ENCODE results near the gene PTGES2. TPM values are rescaled to one million over a fixed set of nuclear protein-coding genes. Genes with fewer than 3 reads are reported as not detected.
A peak's percentile ranks its signal among the peaks of the same experiment; 100 is the strongest.

The PTGES2 gene
- total and polyA plus RNA-seq, 9 of the 15 experiments (the other 6 are each of a cell fraction or from before 2014, with no cell fraction given) = 2.4 to 196 (median 90.1) TPM

- CTCF ChIA-PET (ENCODE audit: low intra/inter-chr PET ratio) = no interaction called here
- ATAC-seq (no peak), FAIRE-seq (no peak), DNase-seq (ENCODE audit: extremely low read depth in 1 of 4, low spot score in 3 of 4) (no peak)
- H3K27ac ChIP-seq (ENCODE audit: extremely low read depth, low read depth, low read length) = peak overlapping the region; percentile 8
- H2AFZ ChIP-seq (ENCODE audit: low read depth, low read length) = no peak overlapping the region
- H3K9ac ChIP-seq (ENCODE audit: insufficient read depth in 1 of 2, low read depth in 2 of 2, low read length in 2 of 2) = peak overlapping the region in 1 of 2 experiments; percentile 47; a peak in 1 of 4 replicates
- no peaks in the 10 kb centered on the region for H3K27me3 ChIP-seq (ENCODE audit: control insufficient read depth in 2 of 2, insufficient read depth in 2 of 2, low read length in 2 of 2)
- H3K36me3 ChIP-seq (ENCODE audit: control insufficient read depth, insufficient read depth, low read length) = peaks cover 73% of the 10 kb centered on the region
- peaks cover 90% of the 10 kb centered on the region for H3K79me2 ChIP-seq (ENCODE audit: control insufficient read depth, insufficient read depth, low read length)
- no peaks in the 10 kb centered on the region for H3K9me3 ChIP-seq (replicated peaks; ENCODE audit: control insufficient read depth, insufficient read depth, low read depth, low read length)
- no peaks in the 10 kb centered on the region for H3K9me1 ChIP-seq (ENCODE audit: control insufficient read depth, insufficient read depth, low read length)
- in situ Hi-C loops (cut with MboI) = no loop called here
- H3K4me3 ChIP-seq = no peak overlapping the region
- POLR2A ChIA-PET = interaction anchor here (0.5 to 3.2 kb wide), 5 partner anchors 8 to 28 kb away, joined by 3 to 13 read pairs (median 3); no protein-coding TSS in a partner anchor
- BruUV-seq (replicated peaks) = no TSS peak
- intact Hi-C loops (cut with micrococcal nuclease) = no loop called here
- WGBS (ENCODE audit: insufficient coverage, low coverage, missing lambda C conversion rate) = 44% methylated on average over 1 of the region's 1 CpG
- TF ChIP-seq ZNF316 (IDR thresholded peaks at IDR 0.05) = peak; percentile 49
- no peak for TF ChIP-seq ZNF224 (CRISPR knock-in tag; IDR thresholded peaks at IDR 0.05)
- no peak for TF ChIP-seq ZNF140 (CRISPR knock-in tag; IDR thresholded peaks at IDR 0.05)
- TF ChIP-seq NFE2L1 (tag; IDR thresholded peaks at IDR 0.05; ENCODE audit: borderline replicate concordance, low read depth) = peak; percentile 5; the same call in 1 of the 2 replicates
- peak; percentile 9; the same call in 1 of the 2 replicates for TF ChIP-seq MAFF (IDR thresholded peaks at IDR 0.05; ENCODE audit: low read length)
- peak; percentile 39; the same call in 1 of the 2 replicates for TF ChIP-seq MAFG (tag; conservative IDR thresholded peaks at IDR 0.05)
- no peak for TF ChIP-seq ZNF584 (CRISPR knock-in tag; IDR thresholded peaks at IDR 0.05; ENCODE audit: low read depth)
- TF ChIP-seq NFE2 (IDR thresholded peaks at IDR 0.05; ENCODE audit: low read depth) = peak; percentile 56
- peaks cover 53 to 59% of the 10 kb centered on the region in 2 experiments for H3K4me1 ChIP-seq (replicated peaks in 1 of 2; ENCODE audit: control insufficient read depth in 2 of 2, insufficient read depth in 2 of 2, low read length in 2 of 2)
- no peaks in the 10 kb centered on the region for H4K20me1 ChIP-seq (replicated peaks; ENCODE audit: control insufficient read depth, insufficient read depth, low read length)
- no peak overlapping the region for H3K4me2 ChIP-seq (ENCODE audit: insufficient read depth, low read length)
These were observed 38.2 kb downstream of the PTGES2 start for GRCh38 chr9:128089299-128089698.
